Measurements from ENCODE around the gene NLRX1. TPM values are rescaled to one million over a fixed set of nuclear protein-coding genes. Genes with fewer than 3 reads are reported as not detected.

Gene NLRX1
- total and polyA plus RNA-seq, 10 of the 15 experiments (the other 5 are each of a cell fraction or from before 2014, with no cell fraction given), result 0.85 to 18.5 (median 10.0) TPM

- Histone ChIP-seq H3K4me3 (no peak overlapping the region), H3K4me2 (ENCODE audit: control insufficient read depth, insufficient read depth) (no peak overlapping the region), H3K27me3 (replicated peaks in 1 of 2; ENCODE audit: control insufficient read depth in 2 of 2, insufficient read depth in 2 of 2, low read length in 1 of 2) (no peaks in the 10 kb centered on the region; a peak in 1 of 4 replicates), H2AFZ (ENCODE audit: control insufficient read depth, low read depth, low read length) (no peak overlapping the region), H3K9me3 (replicated peaks; ENCODE audit: control insufficient read depth, insufficient read depth, low read length) (no peaks in the 10 kb centered on the region), H3K27ac (ENCODE audit: control insufficient read depth, insufficient read depth) (no peak overlapping the region), H3K79me2 (ENCODE audit: control insufficient read depth, insufficient read depth, low read length) (no peaks in the 10 kb centered on the region), H3K9ac (ENCODE audit: control insufficient read depth, insufficient read depth, low read length) (no peak overlapping the region), H4K20me1 (ENCODE audit: control insufficient read depth, insufficient read depth) (no peaks in the 10 kb centered on the region), H3K4me1 (ENCODE audit: control insufficient read depth, insufficient read depth, low read length) (no peaks in the 10 kb centered on the region), H3K36me3 (ENCODE audit: control insufficient read depth in 2 of 2, insufficient read depth in 2 of 2, low read length in 1 of 2) (peaks cover 0 to 2% of the 10 kb centered on the region in 2 experiments; a peak in 2 of 4 replicates)
- ChIA-PET CTCF (interaction anchor here (0.6 to 1.0 kb wide), 2 partner anchors 17 to 1105 kb away, joined by 3 to 4 read pairs; no protein-coding TSS in a partner anchor), POLR2A (no interaction called here), RAD21 (ENCODE audit: unreplicated experiment) (no interaction called here), SMC1A (ENCODE audit: uncharacterized antibody, unreplicated experiment) (interaction anchor here (1.7 kb wide), 1 partner anchor 17 kb away, joined by 3 read pairs; no protein-coding TSS in a partner anchor)
- in situ Hi-C loops (cut with MboI), result no loop called here
- 84% methylated on average over 6 of the region's 6 CpGs for whole genome bisulfite sequencing (ENCODE audit: insufficient coverage, insufficient replicate concordance, low lambda C conversion rate, missing lambda C conversion rate)
- no peak for FAIRE-seq
- intact Hi-C loops (cut with micrococcal nuclease; ENCODE audit: unreplicated experiment), result no loop called here
- no peak for DNase-seq (ENCODE audit: low read depth, low spot score)
- no peak for TF ChIP-seq POLR2A (IDR thresholded peaks at IDR 0.05; ENCODE audit: low read depth, low read length)
- TF ChIP-seq ZNF24 (IDR thresholded peaks at IDR 0.05), result no peak
- TF ChIP-seq TCF3 (IDR thresholded peaks at IDR 0.05; ENCODE audit: borderline replicate concordance, insufficient read depth, low read depth, low read length), result no peak
- TF ChIP-seq ESRRA (IDR thresholded peaks at IDR 0.05; ENCODE audit: low read length), result no peak
- TF ChIP-seq CBFB (IDR thresholded peaks at IDR 0.05; ENCODE audit: low read depth), result no peak
- TF ChIP-seq YBX1 (IDR thresholded peaks at IDR 0.05), result no peak
- TF ChIP-seq BACH1 (IDR thresholded peaks at IDR 0.05; ENCODE audit: borderline replicate concordance), result no peak
- TF ChIP-seq ATF7 (IDR thresholded peaks at IDR 0.05; ENCODE audit: low read depth), result no peak
- no peak for TF ChIP-seq TARDBP (IDR thresholded peaks at IDR 0.05; ENCODE audit: borderline replicate concordance)
- TF ChIP-seq, protein P1, sequence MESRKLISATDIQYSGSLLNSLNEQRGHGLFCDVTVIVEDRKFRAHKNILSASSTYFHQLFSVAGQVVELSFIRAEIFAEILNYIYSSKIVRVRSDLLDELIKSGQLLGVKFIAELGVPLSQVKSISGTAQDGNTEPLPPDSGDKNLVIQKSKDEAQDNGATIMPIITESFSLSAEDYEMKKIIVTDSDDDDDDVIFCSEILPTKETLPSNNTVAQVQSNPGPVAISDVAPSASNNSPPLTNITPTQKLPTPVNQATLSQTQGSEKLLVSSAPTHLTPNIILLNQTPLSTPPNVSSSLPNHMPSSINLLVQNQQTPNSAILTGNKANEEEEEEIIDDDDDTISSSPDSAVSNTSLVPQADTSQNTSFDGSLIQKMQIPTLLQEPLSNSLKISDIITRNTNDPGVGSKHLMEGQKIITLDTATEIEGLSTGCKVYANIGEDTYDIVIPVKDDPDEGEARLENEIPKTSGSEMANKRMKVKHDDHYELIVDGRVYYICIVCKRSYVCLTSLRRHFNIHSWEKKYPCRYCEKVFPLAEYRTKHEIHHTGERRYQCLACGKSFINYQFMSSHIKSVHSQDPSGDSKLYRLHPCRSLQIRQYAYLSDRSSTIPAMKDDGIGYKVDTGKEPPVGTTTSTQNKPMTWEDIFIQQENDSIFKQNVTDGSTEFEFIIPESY (IDR thresholded peaks at IDR 0.05), result no peak
- no peak for TF ChIP-seq ZBED1 (IDR thresholded peaks at IDR 0.05; ENCODE audit: borderline replicate concordance)
- TF ChIP-seq ZNF622 (IDR thresholded peaks at IDR 0.05), result no peak
- no peak for TF ChIP-seq KDM1A (IDR thresholded peaks at IDR 0.05; ENCODE audit: borderline replicate concordance)
- TF ChIP-seq, protein P2, sequence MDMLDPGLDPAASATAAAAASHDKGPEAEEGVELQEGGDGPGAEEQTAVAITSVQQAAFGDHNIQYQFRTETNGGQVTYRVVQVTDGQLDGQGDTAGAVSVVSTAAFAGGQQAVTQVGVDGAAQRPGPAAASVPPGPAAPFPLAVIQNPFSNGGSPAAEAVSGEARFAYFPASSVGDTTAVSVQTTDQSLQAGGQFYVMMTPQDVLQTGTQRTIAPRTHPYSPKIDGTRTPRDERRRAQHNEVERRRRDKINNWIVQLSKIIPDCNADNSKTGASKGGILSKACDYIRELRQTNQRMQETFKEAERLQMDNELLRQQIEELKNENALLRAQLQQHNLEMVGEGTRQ (IDR thresholded peaks at IDR 0.05; ENCODE audit: borderline replicate concordance, low read depth, low read length), result no peak
- no peak for TF ChIP-seq CHD4 (IDR thresholded peaks at IDR 0.05)
- TF ChIP-seq CBX3 (IDR thresholded peaks at IDR 0.05; ENCODE audit: borderline replicate concordance, low read depth), result no peak
- no peak for TF ChIP-seq SMARCA5 (IDR thresholded peaks at IDR 0.05)
- TF ChIP-seq NR2C1 (IDR thresholded peaks at IDR 0.05), result no peak
- TF ChIP-seq, protein P3, sequence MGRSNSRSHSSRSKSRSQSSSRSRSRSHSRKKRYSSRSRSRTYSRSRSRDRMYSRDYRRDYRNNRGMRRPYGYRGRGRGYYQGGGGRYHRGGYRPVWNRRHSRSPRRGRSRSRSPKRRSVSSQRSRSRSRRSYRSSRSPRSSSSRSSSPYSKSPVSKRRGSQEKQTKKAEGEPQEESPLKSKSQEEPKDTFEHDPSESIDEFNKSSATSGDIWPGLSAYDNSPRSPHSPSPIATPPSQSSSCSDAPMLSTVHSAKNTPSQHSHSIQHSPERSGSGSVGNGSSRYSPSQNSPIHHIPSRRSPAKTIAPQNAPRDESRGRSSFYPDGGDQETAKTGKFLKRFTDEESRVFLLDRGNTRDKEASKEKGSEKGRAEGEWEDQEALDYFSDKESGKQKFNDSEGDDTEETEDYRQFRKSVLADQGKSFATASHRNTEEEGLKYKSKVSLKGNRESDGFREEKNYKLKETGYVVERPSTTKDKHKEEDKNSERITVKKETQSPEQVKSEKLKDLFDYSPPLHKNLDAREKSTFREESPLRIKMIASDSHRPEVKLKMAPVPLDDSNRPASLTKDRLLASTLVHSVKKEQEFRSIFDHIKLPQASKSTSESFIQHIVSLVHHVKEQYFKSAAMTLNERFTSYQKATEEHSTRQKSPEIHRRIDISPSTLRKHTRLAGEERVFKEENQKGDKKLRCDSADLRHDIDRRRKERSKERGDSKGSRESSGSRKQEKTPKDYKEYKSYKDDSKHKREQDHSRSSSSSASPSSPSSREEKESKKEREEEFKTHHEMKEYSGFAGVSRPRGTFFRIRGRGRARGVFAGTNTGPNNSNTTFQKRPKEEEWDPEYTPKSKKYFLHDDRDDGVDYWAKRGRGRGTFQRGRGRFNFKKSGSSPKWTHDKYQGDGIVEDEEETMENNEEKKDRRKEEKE (IDR thresholded peaks at IDR 0.05), result no peak
- TF ChIP-seq, protein P4, sequence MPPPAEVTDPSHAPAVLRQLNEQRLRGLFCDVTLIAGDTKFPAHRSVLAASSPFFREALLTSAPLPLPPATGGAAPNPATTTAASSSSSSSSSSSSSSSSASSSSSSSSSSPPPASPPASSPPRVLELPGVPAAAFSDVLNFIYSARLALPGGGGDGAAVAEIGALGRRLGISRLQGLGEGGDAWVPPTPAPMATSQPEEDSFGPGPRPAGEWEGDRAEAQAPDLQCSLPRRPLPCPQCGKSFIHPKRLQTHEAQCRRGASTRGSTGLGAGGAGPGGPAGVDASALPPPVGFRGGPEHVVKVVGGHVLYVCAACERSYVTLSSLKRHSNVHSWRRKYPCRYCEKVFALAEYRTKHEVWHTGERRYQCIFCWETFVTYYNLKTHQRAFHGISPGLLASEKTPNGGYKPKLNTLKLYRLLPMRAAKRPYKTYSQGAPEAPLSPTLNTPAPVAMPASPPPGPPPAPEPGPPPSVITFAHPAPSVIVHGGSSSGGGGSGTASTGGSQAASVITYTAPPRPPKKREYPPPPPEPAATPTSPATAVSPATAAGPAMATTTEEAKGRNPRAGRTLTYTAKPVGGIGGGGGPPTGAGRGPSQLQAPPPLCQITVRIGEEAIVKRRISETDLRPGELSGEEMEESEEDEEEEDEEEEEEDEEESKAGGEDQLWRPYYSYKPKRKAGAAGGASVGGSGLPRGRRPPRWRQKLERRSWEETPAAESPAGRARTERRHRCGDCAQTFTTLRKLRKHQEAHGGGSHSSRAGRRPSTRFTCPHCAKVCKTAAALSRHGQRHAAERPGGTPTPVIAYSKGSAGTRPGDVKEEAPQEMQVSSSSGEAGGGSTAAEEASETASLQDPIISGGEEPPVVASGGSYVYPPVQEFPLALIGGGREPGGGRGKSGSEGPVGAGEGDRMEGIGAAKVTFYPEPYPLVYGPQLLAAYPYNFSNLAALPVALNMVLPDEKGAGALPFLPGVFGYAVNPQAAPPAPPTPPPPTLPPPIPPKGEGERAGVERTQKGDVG (CRISPR knock-in tag; IDR thresholded peaks at IDR 0.05), result no peak
- ATAC-seq, result no peak
- no TSS peak for BruUV-seq (replicated peaks)
Measured at GRCh38 chr11:119179342-119179741, 10.8 kb downstream of the NLRX1 start.

Measured in GM12878 (cell line).